HG03432 (cell line): ENCODE results near the gene SLC8B1.
"Not testable (repeated sequence)": the region's sequence is repeated elsewhere in the genome, so short reads cannot be mapped to it uniquely, and the experiment has no call there.

Source experiments
- ATAC-seq: cut with Tn5 transposase; IDR thresholded peaks from one replicate; pipeline ENCODE4 v1.9.1; 2021; ENCODE audit warnings: mild to moderate bottlenecking, moderate library complexity; ENCODE audit not compliant: unreplicated experiment

The SLC8B1 gene

DNA sequence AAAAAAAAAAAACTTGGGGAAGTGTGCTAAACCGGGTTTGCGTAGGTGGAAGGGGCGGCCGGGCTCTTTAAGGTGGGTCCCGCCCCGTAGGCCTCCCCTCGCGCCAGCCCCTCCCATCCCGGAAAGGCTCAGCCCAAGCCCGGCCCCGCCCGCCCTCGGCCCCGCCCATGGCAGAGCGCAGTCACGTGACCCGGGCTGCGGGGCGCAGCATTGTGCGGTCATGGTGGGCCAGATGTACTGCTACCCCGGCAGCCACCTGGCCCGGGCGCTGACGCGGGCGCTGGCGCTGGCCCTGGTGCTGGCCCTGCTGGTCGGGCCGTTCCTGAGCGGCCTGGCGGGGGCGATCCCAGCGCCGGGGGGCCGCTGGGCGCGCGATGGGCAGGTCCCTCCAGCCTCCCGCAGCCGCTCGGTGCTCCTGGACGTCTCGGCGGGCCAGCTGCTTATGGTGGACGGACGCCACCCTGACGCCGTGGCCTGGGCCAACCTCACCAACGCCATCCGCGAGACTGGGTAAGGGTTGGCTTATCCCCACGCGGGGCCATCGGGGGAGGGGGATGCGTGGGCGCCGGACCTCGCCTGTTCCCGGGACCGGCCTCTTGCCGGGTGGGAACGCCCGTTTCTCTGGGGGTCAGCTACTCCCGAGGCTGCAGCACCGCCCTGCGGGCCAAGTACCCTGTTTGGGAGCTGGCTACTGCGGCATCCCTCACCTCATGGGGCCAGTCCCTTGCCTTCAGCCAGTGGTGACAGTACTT lies 23.6 kb upstream of the SLC8B1 start, which contains the start of gene PLBD2:
Gene PLBD2, plus strand, starts transcription at position 207 of the 752 bp plus-strand sequence. Its CDS starts 14 bp downstream, at position 221.
- peak; percentile 95 for ATAC-seq

DNA sequence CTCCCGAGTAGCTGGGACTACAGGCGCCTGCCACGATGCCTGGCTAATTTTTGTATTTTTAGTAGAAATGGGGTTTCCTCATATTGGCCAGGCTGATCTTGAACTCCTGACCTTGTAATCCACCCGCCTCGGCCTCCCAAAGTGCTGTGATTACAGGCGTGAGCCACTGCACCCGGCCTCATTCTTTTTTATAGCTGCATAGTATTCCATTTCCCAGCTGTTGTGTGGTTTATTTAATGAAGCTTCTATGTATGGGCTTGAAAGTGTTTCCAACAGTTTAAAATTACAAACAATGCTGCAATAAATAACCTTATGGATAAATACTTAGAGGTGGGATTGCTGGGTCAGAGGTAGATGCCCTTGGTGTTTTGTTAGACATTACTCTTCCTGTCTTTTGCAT lies 19.3 kb upstream of the SLC8B1 start:
- ATAC-seq: not testable (repeated sequence)

DNA sequence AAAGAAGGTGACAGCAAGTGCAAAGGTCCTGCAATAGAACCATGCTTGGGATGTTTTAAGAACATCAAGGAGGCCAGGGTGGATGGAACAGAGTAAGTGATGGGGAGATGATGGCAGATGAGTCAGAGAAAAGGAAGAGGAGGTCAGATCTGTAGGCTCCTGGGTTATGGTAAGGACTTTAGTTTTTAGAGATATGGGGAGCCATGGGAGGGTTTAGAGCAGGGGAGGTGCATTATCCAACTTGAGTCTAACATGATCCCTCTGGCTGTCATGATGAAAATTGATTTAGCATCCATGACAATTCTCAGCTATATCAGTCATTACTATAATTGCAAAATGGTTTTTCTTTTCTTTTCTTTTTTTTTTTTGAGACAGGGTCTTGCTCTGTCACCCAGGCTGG lies 16.2 kb upstream of the SLC8B1 start:
- ATAC-seq: no peak

DNA sequence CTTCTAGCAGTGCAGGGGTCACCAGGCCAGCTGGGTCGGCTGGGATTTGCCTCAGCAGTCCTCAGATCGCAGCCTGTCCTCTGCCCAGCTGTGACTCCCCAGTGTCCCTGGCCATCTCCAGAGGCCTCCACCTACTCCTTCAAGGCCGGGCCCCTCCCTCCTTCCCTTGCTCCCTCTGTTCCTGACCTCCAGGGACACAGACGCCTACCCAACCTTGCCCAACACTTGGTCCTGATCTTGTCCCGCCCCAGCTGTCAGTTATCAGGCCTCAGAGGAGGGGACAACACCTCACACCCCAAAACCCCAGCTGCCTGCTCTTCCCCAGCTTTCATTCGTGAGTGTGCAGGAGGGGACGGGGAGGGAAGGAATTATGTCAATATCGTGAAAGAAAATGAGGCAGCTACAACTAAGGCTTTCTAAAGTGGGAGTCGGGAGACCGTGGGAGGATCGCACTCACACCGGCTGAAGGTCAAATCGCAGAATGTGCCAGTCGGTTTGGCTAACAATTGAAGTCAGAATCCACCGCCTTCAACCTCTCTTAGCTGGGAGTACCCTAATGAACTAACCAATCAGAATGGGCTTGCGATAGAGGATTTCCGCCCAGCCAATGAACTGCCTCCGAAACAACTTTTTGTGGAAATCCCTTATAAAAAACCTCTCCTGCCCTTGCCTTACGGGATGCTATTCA lies 14.1 kb upstream of the SLC8B1 start:
- no peak for ATAC-seq

DNA sequence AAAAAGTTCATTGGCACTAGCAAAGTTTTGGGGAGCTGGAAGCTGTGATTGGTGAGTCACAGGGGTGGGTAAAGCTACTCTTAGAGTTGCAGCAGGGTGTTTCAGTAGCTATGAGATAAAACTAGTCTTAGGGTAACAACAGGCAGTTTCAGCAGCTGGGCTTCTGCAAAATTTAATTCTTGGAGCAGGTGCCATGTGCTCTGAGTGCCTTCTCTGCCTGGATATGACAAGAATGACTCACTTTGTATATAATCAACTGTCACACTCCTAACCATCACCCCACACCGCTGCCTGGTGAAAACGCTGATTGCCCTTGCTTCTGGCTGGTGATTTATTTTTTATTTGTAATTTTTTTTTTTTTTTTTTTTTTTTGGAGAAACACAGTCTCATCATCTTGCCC lies 13.0 kb upstream of the SLC8B1 start:
- no peak for ATAC-seq

DNA sequence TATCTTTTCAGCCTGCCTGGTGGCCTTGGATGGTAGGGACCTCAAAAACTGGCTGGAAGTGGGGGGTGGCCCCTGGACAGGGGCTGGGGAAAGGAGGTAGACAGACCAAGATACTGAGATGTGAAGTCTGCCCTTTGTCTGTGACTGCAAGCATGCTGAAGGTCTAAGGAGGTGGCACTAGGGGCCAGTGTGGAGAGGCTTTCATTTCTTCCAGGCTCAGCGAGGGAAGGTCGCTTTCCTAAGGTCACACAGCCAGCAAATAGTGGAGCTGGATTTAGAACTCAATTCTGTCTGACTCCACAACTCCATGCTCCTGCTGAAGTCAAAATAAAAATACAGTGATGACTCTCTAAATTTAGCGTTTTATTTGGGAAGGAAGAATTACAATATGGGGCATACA lies 12.2 kb upstream of the SLC8B1 start:
- no peak for ATAC-seq

DNA sequence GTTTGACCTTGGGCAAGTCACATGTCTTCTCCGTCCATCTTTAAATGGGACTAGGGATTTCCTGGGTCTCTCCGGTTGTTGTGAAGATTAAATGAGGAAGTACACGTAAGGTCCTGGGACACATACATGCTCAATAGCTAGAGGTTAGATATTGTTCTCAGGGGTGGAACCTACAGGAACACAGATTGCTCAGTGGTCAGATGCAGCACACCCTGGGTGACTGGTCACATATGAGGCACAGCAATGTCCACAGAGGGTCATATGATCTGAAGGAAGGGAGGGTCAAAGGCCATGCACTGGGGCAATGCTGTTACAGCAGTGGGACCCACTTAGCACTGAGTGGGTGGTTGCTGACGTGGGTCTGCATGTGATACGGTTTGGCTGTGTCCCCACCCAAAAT lies 11.4 kb upstream of the SLC8B1 start:
- ATAC-seq: no peak

DNA sequence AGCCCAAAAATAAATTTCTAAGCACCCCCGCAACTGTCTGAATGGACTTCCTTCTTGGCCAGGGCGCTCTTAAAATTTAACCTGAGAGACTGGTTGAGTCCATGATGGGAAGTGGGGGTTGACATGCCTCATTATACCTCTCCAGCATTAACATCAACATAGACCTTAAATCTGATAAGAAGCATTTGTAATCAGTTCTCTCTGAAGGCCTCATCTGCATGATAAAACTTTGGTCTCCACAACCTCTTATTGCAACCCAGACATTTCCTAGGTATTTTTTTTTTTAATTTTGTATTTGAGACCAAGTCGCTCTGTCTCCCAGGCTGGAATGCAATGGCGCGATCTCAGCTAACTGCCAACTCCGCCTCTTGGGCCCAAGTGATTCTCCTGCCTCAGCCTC lies 10.4 kb upstream of the SLC8B1 start:
- ATAC-seq: no peak

DNA sequence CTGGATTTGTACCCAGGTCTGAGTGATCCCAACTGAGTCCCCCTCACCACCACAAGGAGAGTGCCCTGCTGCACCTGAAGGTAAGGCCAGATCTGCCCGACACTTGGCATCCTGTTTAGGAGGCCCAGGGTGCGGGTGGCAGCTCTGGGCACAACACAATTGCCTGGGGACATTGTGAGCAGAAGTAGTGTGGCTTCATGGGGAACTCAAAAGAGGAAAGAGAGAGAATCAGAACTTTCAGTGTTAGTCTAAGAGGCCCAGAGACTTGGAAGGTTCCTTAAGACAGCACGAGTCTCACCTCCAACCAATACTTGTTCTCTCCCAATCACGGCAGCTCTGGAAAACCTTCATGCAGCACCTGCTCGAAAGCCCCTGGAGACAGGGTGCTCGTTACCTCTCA lies 6.6 kb upstream of the SLC8B1 start:
- no peak for ATAC-seq

DNA sequence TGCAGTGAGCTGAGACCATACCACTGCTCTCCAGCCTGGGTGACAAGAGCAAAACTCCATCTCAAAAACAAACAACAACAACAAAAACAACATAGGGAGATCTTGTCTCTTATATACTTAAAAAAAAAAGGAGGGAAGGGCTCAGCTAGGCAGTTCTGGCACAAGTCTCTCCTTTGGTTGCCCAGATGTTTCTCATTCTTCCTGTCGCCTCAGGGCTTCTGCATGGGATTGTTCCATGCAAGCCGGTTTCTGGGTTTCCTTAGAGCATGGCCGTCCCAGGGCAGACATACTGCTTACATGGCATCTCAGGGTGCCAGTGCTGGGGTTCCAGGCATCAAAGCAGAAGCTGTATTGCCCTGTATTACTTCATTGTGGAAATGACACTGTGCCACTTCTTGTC lies 5.2 kb upstream of the SLC8B1 start:
- ATAC-seq: no peak

DNA sequence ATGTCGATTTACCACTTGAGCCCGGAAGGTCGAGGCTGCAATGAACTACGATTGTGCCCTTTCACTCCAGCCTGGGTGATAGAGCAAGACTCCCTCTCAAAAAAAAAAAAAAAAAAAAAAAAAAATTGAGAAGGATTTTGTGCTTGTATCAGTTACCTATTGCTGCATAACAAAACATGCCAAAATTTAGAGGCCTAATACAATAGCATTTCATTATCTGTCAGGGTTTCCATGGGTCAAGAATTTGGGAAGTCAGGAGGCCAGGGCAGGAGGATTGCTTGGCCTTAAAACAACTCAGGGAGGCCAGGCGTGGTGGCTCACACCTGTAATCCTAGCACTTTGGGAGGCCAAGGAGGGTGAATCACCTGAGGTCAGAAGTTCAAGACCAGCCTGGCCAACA lies 4.6 kb upstream of the SLC8B1 start:
- no peak for ATAC-seq

DNA sequence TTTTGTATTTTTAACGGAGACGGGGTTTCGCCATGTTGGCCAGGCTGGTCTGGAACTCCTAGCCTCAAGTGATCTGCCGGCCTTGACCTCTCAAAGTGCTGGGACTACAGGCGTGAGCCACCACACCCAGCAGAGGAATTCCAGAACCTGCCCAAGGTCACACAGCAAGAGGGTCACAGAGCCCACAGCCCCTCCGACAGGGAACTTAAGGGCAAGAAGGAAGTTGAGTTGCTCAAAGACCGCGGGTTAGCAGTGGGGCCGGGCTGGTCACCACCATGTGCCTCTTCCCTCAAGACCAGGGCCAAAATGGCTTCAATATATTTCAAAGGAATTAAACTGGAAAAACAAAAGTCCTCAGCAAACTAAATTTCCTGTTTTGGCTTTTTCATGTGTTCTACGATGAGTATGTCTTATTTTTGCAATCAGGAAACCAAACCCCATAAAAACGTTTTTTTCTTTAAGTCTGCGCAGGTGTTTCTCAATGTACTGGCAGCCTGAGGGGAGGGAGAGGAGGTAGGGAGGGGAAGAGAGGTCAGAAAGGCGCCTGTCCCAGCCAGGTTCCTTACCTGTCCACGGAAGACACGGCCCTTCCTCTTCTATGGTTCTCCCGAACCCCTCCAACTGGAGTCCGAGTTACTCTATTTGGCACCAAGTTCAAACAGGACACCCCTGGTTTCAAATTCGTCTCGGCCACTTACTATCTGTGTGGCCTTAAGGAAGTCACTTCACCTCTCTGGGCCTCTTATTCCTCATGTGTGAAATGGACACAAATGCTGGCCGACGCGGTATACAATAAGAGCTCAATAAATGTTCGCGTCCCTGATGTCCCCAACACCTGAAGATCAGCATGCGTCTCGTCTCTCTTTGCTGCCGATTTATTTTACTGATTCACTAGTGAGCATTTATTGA lies 778 bp downstream of the SLC8B1 start:
- ATAC-seq: no peak

DNA sequence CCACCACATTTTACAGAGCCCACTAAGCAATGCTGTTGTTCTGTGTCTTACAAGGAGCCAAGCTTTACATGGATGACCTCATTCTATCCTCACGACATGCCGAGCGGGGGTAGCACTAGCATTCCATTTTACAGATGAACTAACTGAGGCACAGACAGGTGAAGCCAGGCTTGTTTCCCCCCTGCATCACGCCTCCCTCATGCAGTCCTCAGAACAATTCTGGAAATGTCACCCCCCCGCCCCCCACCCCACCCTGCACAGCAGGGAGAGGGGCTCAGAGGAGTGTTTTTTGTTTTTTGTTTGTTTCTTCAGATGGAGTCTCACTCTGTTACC lies 1.5 kb downstream of the SLC8B1 start:
- ATAC-seq: no peak

DNA sequence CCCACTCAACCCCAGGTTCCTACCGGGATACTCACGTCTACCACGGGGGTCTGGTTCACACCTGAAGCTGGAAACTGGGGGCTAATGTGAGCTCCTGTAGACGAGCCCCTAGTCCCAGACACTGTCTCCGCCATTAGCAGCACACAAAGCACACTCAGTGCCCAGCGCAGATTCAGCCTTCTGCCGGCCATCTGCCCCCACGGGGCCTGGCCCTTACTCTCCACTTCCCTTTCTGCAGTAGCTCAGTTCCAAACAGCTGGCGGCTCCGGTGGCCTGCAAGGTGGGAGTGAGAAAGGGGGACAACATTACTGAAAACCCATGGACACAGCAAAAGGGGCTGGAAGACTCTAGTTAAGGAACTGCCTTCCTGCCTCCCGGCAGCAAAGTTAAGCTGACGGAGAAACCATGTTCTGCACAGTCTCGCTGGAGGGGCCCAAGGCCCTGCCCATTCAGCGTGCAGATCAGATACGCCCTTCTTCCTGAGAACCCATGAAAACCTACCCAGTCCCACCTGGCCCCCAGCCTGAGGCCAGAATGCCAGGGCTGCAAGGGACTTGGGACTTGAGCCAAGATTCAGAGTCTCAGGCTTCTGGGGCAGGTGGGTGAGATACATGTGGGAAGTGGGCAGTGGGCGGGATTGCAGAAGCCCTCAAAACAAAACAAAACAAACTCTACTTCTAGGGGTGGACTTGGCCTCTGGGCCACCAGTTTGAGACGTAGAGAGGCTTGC lies 2.1 kb downstream of the SLC8B1 start:
- no peak for ATAC-seq

DNA sequence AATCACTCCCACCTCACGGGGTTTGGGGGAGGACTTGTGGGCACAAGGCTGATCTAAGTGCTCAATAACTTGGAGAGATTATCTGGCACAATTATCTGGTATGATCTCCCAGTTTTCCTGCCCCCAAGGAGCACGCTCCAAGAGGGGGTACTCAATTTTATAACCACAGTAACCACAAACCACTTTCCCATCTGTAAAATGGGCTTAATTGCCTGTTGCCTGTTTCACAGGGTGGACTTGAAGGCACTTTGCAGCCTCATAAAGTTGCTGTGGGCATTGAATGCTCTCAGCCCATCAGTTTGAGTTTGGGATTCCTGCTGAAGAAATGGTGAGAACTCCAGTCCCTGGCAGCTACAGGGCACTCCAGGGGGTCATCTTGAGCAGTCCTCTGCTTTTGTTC lies 4.4 kb downstream of the SLC8B1 start:
- no peak for ATAC-seq

DNA sequence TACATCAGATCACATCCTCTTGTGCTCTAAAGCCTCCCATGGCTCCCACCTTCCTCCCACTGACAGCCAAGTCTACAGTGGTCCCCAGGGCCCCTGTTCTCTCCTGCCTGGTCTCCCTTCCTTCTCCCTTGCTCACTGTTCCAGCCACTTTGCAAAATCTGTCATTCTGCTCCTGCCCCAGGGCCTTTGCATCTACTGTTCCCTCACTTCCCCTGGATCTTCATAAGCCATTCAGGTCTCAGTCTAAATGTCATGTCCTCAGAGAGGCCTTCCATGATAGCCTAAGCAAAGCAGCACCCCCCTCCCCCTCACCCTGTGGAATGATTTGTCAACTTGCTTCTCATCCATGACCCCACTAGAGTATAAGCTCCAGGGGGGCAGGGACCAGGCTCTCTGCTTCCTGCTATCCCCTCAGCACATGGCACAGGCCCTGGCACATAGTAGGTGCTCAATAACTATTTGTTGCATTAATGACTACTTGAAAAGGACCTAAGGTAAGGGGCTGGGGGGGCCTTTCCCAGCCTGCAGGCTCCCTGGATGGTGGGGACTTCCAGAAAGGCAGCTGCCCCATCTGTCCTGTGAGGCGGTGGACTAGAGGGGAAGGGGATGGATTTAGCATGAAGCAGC lies 5.0 kb downstream of the SLC8B1 start:
- ATAC-seq: no peak

DNA sequence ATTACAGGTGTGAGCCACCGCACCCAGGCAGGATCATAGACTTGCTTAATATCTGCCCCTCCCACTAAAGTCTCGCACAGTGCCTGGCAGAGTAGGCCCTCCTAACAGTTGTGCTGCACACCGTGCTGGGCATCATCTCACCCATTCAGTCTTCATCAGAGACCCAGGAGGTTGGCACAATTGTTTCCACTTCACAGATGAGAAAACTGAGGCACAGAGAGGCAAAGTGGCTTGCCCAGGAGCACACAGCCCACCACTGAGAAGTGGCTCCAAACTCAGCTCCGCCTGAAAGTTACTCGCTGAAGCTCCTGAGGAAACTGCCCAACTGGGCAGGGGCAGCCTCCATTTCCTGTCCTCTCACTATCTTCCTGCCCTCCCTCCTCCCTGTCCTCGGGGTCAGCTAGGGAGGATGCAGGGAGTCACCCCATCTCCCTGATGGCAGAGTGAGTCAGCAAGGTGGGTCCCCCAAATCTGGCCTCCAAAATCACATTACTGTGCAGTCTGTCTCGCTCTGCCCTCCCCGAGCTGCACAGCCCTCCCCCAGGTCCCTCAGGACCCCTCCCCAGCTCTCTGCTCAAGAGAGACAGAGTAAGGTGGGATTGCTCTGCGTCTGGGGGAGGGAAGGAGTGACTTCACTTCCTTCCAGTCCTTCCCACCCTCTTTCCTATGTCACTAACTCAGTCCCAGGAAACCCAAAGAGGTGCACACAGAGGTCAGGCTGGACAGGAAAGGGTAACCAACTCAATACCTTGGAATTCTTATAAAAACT lies 5.7 kb downstream of the SLC8B1 start:
- ATAC-seq: no peak

DNA sequence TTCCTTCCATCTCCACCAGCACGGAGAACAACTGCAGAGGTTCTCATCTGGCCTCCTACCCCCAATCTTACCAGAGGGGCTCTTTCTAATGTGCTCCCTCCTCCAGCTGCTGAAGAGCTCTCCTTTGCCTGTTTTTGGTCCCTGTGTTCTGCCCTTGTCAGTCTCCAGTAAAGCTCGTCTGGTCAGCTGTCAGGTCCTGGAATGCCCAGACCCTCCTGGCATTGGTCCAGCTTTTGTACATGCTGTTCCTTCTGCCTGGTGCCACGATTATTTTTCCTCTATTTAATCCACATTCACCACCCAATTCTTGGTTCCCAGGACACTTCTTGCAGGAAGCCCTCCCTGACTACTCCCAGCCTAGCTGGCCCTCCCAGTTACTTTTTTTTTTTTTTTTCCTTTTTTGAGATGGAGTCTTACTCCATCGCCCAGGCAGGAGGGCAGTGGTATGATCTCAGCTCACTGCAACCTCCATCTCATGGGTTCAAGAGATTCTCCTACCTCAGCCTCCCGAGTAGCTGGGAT lies 6.5 kb downstream of the SLC8B1 start:
- ATAC-seq: no peak

DNA sequence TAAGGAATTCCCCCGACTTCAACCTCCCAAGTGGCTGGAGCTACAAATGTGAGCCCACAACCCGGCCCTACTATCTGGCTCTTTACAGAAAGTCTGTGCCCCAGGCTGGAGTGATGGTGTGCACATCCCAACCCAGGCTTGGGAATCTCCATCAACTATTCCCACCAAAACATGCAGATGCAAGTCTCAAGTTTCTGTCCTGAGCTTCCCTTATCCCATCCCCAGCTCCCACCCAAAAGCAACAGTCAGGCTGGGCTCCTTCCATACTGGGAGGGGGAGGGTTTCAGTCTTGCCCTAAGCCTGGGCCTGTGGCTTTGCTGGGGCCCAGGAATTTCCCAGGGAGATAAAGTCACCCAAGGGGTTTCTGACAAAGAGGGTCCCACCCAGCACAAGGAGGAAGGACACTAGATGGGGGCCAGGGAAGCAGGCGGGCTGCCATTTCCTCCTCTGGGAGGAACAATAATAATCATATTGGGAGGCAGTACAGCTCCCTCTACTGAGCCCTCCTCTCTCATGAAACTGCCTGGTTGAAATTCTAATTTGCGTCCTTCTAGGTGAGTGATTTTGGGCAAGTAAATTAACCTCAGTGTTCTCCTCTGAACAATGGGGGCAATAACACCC lies 8.0 kb downstream of the SLC8B1 start:
- no peak for ATAC-seq
